Loucy (cell line): Measurements from ENCODE around the gene EXOC7.

Source experiments
- H2AFZ ChIP-seq: fragments of 200-600 bp; sonication (generic); 2 replicates; pipeline ENCODE4 v1.6.0; 2016; ENCODE audit warnings: antibody characterized with exemption, mild to moderate bottlenecking, low read length, moderate library complexity
- H3F3A ChIP-seq: fragments of 200-600 bp; 2 replicates; pipeline ENCODE4 v1.6.0; 2016; ENCODE audit warnings: antibody characterized with exemption, low read depth, mild to moderate bottlenecking
- H3K27me3 ChIP-seq: fragments of 200-600 bp; sonication (generic); 2 replicates; pipeline ENCODE4 v1.6.1; 2014; ENCODE audit warnings: low read length, mild to moderate bottlenecking; ENCODE audit not compliant: insufficient read depth, poor library complexity, severe bottlenecking
- H3K36me3 ChIP-seq: fragments of 200-600 bp; sonication (generic); 2 replicates; pipeline ENCODE4 v1.6.1; 2016; ENCODE audit warnings: low read length; ENCODE audit not compliant: insufficient read depth
- H3K4me1 ChIP-seq: fragments of 200-600 bp; sonication (generic); 2 replicates; pipeline ENCODE4 v1.5.1; 2014; ENCODE audit warnings: low read length, mild to moderate bottlenecking; ENCODE audit not compliant: insufficient read depth, poor library complexity, severe bottlenecking
- H3K4me2 ChIP-seq: fragments of 200-600 bp; sonication (generic); 2 replicates; pipeline ENCODE4 v1.6.0; 2014; ENCODE audit warnings: antibody characterized with exemption, low read length, low read depth, mild to moderate bottlenecking; ENCODE audit not compliant: poor library complexity, severe bottlenecking
- H3K4me3 ChIP-seq: fragments of 200-600 bp; sonication (generic); 2 replicates; pipeline ENCODE4 v1.5.1; 2014; ENCODE audit warnings: low read length, mild to moderate bottlenecking, mixed read lengths; ENCODE audit not compliant: poor library complexity, severe bottlenecking
- H3K79me2 ChIP-seq: fragments of 200-600 bp; sonication (generic); 2 replicates; pipeline ENCODE4 v1.6.1; 2014; ENCODE audit warnings: low read length; ENCODE audit not compliant: insufficient read depth
- H3K9ac ChIP-seq: fragments of 200-600 bp; sonication (generic); 2 replicates; pipeline ENCODE4 v1.6.0; 2014; ENCODE audit warnings: mild to moderate bottlenecking, low read depth, low read length, moderate library complexity; ENCODE audit not compliant: poor library complexity, severe bottlenecking
- H3K9me2 ChIP-seq: fragments of 200-600 bp; sonication (generic); replicated peaks from 2 replicates; pipeline ENCODE4 v1.6.1; 2016; ENCODE audit warnings: low read depth, low read length, mixed read lengths
- H3K9me3 ChIP-seq: fragments of 200-600 bp; sonication (generic); 2 replicates; pipeline ENCODE4 v1.6.1; 2014; ENCODE audit warnings: mild to moderate bottlenecking, antibody characterized with exemption, low read length, low read depth; ENCODE audit not compliant: insufficient read depth
- H4K20me1 ChIP-seq: fragments of 200-600 bp; sonication (generic); 2 replicates; pipeline ENCODE4 v1.6.0; 2014; ENCODE audit warnings: antibody characterized with exemption, low read length, mild to moderate bottlenecking; ENCODE audit not compliant: insufficient read depth, poor library complexity, severe bottlenecking
- EZH2phosphoT487 ChIP-seq: fragments of 200-600 bp; IDR thresholded peaks from 2 replicates; pipeline ENCODE4 v1.6.1; 2018; ENCODE audit warnings: antibody characterized with exemption, mild to moderate bottlenecking, moderate library complexity, borderline replicate concordance
- TF ChIP-seq, protein P1 (sequence below): fragments of 200-600 bp; sonication (generic); conservative IDR thresholded peaks from 2 replicates; pipeline ENCODE4 v1.5.1; 2014; ENCODE audit warnings: mild to moderate bottlenecking, antibody characterized with exemption, low read length

EXOC7 gene

DNA sequence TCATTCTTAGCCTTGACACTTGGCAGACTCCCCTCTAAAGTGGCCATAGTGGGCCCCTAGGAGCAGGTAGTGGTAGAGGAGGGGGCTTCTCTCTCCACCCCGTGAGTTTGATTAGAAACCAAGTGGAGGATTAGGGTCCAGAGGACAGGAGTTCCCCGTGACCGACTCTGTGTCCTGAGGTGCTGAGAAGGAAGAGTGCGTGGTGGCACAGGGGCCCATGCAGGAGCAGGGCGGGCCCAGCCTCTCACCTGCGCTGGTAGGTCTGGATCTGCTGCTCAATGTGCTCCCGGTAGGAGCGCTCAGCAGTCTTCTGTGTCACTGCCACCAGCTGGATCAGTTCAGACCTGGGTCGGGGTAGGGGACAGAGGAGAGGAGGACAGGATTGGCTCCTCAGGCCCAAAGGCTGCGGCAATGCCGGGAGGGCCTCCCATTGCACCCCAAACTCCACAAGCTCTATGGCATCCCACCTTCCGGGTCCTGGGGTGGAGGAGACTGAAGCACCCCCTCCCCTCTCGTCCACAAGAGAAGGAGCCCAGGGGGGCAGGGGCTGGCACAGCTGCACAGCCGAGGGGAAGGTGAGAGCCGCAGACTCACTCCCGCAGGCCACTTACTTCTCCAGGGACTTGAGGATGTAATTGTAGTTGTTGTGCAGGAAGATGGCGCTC, 18.4 kb downstream of the EXOC7 start:
- peaks cover 68% of the 10 kb centered on the region; the same call in 1 of the 2 replicates for H3K36me3 ChIP-seq
- H3K9me3 ChIP-seq: no peaks in the 10 kb centered on the region
- no peak overlapping the region for H3K9ac ChIP-seq
- H3K4me2 ChIP-seq: no peak overlapping the region
- H3K4me1 ChIP-seq: no peaks in the 10 kb centered on the region
- H3K27me3 ChIP-seq: no peaks in the 10 kb centered on the region
- no peaks in the 10 kb centered on the region for H3F3A ChIP-seq
- TF ChIP-seq, protein P1, sequence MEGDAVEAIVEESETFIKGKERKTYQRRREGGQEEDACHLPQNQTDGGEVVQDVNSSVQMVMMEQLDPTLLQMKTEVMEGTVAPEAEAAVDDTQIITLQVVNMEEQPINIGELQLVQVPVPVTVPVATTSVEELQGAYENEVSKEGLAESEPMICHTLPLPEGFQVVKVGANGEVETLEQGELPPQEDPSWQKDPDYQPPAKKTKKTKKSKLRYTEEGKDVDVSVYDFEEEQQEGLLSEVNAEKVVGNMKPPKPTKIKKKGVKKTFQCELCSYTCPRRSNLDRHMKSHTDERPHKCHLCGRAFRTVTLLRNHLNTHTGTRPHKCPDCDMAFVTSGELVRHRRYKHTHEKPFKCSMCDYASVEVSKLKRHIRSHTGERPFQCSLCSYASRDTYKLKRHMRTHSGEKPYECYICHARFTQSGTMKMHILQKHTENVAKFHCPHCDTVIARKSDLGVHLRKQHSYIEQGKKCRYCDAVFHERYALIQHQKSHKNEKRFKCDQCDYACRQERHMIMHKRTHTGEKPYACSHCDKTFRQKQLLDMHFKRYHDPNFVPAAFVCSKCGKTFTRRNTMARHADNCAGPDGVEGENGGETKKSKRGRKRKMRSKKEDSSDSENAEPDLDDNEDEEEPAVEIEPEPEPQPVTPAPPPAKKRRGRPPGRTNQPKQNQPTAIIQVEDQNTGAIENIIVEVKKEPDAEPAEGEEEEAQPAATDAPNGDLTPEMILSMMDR: no peak
- TF ChIP-seq EZH2phosphoT487: no peak
- no peak overlapping the region for H2AFZ ChIP-seq
- no peak overlapping the region for H3K4me3 ChIP-seq
- H3K9me2 ChIP-seq: no peaks in the 10 kb centered on the region
- H3K79me2 ChIP-seq: no peaks in the 10 kb centered on the region
- H4K20me1 ChIP-seq: no peaks in the 10 kb centered on the region

DNA sequence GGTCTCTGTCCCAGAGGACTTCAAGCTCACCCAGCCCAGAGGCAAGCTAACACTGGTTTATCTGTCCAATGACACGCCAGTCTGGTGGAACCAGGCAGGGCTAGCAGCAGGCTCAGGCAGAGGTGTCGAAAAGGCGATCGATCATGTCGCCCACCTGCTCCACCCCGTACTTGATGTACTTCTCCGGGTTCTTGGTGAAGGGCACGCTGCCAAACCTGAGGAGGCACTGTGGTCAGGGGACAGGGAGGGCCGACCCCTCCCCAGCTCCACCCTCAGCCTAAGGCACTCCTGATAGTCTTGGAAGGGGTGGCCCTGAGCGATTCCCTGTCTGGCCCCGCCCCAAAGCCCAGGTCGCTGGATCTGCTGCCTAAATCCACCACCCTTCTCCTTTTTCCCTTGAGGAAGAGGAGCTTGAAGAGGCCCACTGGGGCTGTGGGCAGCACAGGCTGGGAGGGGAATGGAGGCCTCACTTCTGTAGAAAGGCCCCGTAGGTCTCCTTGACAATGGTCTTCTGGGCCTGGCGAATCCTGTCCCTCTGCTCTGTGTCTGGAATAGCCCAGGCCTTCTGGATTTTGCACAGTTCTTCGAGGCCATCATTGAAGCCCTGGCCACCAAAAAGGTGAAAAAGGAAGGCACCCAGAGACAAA, 19.9 kb downstream of the EXOC7 start:
- Histone ChIP-seq H3K9ac (no peak overlapping the region), H2AFZ (no peak overlapping the region), H4K20me1 (no peaks in the 10 kb centered on the region), H3K4me3 (no peak overlapping the region), H3K9me2 (no peaks in the 10 kb centered on the region), H3F3A (no peaks in the 10 kb centered on the region), H3K36me3 (peaks cover 53% of the 10 kb centered on the region; the same call in 1 of the 2 replicates), H3K9me3 (no peaks in the 10 kb centered on the region), H3K27me3 (no peaks in the 10 kb centered on the region), H3K4me2 (no peak overlapping the region), H3K79me2 (no peaks in the 10 kb centered on the region), H3K4me1 (no peaks in the 10 kb centered on the region)
- TF ChIP-seq, protein P1: no peak
- TF ChIP-seq EZH2phosphoT487: no peak

- H3F3A ChIP-seq: no peaks in the 10 kb centered on the region
- H3K36me3 ChIP-seq: peaks cover 42% of the 10 kb centered on the region; the same call in 1 of the 2 replicates
- H2AFZ ChIP-seq: no peak overlapping the region
- H3K4me3 ChIP-seq: no peak overlapping the region
- TF ChIP-seq, protein P1: no peak
- no peak for TF ChIP-seq EZH2phosphoT487
- H3K79me2 ChIP-seq: no peaks in the 10 kb centered on the region
- no peaks in the 10 kb centered on the region for H4K20me1 ChIP-seq
- H3K9me2 ChIP-seq: no peaks in the 10 kb centered on the region
- no peak overlapping the region for H3K4me2 ChIP-seq
- no peaks in the 10 kb centered on the region for H3K9me3 ChIP-seq
- H3K27me3 ChIP-seq: no peaks in the 10 kb centered on the region
- no peaks in the 10 kb centered on the region for H3K4me1 ChIP-seq
- H3K9ac ChIP-seq: no peak overlapping the region
These were observed 21.0 kb downstream of the EXOC7 start for GRCh38 chr17:76082326-76083251.
